ENCODE results near the gene NMNAT2. TPM values are rescaled to one million over a fixed set of nuclear protein-coding genes. Genes with fewer than 3 reads are reported as not detected.
A peak's percentile ranks its signal among the peaks of the same experiment; 100 is the strongest.

Gene NMNAT2
- total and polyA plus RNA-seq, 4 donors, result 0.10 to 1.1 (median 0.94) TPM

DNA sequence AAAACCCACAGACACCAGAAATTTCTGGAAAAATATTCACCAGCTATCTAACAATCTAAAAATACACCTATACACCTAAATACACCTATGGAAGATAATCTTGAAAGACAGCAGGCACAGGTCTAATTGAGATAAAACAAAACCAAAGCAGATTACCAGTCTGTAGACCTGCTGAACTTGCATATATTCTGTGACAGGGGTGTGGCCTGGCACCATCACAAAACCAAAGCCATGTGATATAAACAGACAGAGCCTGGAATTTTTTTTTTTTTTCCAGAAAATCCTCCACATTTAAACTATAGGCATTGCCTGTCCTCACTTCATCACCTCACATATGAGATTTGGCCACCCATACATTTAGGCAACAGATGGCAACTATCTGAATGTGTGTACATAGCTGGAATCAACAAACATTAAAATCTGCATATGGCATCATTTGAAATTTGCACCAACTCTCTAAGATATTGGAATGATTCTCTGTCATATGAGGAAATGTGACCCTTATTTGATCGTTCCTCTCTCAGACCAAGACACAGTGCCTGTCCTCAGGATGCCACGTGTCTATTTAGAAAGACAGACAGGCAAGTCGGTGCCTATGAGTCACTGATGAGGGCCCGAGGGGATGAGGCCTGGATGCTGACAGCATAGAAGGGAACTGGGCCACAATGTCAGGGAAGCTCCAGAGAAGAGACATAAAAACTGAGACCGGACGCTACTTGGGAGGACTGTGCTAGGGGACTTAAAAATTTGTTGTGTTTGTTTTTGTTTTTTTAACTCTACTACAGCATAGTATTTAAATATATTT is 32.6 kb downstream of the NMNAT2 start:
- no peaks in the 10 kb centered on the region for H3K36me3 ChIP-seq (ENCODE audit: control insufficient read depth in 4 of 4, insufficient read depth in 4 of 4, low read length in 4 of 4)
- peaks cover 0 to under 1% (median 0%) of the 10 kb centered on the region in 5 donors for H3K4me1 ChIP-seq (ENCODE audit: control insufficient read depth in 5 of 5, insufficient read depth in 5 of 5, low read length in 5 of 5)
- DNase-seq, result peak in 2 of 3 donors; percentile 22 to 23
- ATAC-seq (ENCODE audit: insufficient read depth, low FRiP score), result no peak
- TF ChIP-seq, protein P1, sequence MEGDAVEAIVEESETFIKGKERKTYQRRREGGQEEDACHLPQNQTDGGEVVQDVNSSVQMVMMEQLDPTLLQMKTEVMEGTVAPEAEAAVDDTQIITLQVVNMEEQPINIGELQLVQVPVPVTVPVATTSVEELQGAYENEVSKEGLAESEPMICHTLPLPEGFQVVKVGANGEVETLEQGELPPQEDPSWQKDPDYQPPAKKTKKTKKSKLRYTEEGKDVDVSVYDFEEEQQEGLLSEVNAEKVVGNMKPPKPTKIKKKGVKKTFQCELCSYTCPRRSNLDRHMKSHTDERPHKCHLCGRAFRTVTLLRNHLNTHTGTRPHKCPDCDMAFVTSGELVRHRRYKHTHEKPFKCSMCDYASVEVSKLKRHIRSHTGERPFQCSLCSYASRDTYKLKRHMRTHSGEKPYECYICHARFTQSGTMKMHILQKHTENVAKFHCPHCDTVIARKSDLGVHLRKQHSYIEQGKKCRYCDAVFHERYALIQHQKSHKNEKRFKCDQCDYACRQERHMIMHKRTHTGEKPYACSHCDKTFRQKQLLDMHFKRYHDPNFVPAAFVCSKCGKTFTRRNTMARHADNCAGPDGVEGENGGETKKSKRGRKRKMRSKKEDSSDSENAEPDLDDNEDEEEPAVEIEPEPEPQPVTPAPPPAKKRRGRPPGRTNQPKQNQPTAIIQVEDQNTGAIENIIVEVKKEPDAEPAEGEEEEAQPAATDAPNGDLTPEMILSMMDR (IDR thresholded peaks at IDR 0.05; ENCODE audit: control extremely low read depth, extremely low read depth), result no peak
- no peaks in the 10 kb centered on the region for H3K9me3 ChIP-seq (ENCODE audit: control insufficient read depth in 4 of 4, insufficient read depth in 3 of 4, low read length in 3 of 4)
- no peaks in the 10 kb centered on the region for H3K27me3 ChIP-seq (ENCODE audit: control insufficient read depth in 3 of 3, insufficient read depth in 3 of 3, low read length in 2 of 3)
- no peak overlapping the region for H3K4me3 ChIP-seq
- WGBS, 2 donors, result 86 to 89% methylated on average over 6 of the region's 6 CpGs
- no peak overlapping the region for H3K9ac ChIP-seq (ENCODE audit: insufficient read depth in 1 of 2, low read length in 2 of 2)
- no peak overlapping the region for H3K27ac ChIP-seq (ENCODE audit: low read depth in 1 of 2, low read length in 1 of 2)

DNA sequence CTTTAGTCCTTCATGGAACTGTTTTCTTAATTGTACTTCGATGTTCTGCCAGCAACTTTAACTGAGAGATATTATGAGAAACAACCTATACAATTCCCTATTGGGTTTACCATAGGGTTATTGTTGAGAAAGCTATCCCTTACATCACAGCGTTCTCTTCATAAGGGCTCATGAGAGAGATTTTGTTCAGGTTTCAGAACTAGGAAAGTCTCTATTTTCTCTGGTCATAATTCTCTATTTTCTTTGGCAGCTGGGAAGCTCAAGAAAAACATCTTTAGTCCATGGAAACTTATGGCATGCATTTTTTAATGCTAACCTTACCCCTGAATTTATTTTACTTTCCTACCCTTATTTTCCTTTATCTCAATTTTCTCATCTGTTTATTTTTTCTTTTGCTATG is 38.2 kb downstream of the NMNAT2 start:
- H3K4me1 ChIP-seq (ENCODE audit: control insufficient read depth in 5 of 5, insufficient read depth in 5 of 5, low read length in 5 of 5), result no peaks in the 10 kb centered on the region

DNA sequence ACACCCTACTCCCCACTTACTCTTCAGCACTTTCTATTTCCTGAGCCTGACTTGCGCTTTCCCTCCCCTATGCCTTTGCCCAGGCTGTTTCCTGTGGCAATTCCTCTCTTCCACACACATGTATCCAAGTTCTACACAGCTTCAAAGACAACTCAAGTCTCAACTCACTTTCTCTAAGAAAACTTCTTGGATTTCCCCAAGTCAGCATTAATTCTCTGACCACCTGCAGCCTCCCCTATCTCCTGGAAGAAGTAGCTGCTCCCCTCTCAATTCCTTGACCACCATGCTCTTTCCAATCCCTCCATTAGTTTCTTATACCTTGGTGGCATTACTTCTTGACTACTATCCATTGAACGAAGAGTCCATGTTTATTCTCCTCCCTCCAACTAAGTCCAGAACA is 42.8 kb downstream of the NMNAT2 start:
- no peak for DNase-seq
- TF ChIP-seq, protein P1 (IDR thresholded peaks at IDR 0.05; ENCODE audit: control extremely low read depth, extremely low read depth), result no peak
- WGBS, 2 donors, result 92 to 94% methylated on average over 2 of the region's 2 CpGs

More for the DNA sequence above, 38.2 kb downstream of the NMNAT2 start:
- TF ChIP-seq, protein P1 (IDR thresholded peaks at IDR 0.05; ENCODE audit: control extremely low read depth, extremely low read depth), result no peak
- H3K4me3 ChIP-seq, result no peak overlapping the region
- no peaks in the 10 kb centered on the region for H3K9me3 ChIP-seq (ENCODE audit: control insufficient read depth in 4 of 4, insufficient read depth in 3 of 4, low read length in 3 of 4)
- no peak overlapping the region for H3K27ac ChIP-seq (ENCODE audit: low read depth in 1 of 2, low read length in 1 of 2)
- H3K36me3 ChIP-seq (ENCODE audit: control insufficient read depth in 4 of 4, insufficient read depth in 4 of 4, low read length in 4 of 4), result no peaks in the 10 kb centered on the region
- H3K9ac ChIP-seq (ENCODE audit: insufficient read depth in 1 of 2, low read length in 2 of 2), result no peak overlapping the region
- ATAC-seq (ENCODE audit: insufficient read depth, low FRiP score), result no peak
- 96% methylated on average over 2 of the region's 2 CpGs for WGBS, 2 donors
- DNase-seq, result no peak
- H3K27me3 ChIP-seq (ENCODE audit: control insufficient read depth in 3 of 3, insufficient read depth in 3 of 3, low read length in 2 of 3), result no peaks in the 10 kb centered on the region

More for the DNA sequence above, 42.8 kb downstream of the NMNAT2 start:
- Histone ChIP-seq H3K4me1 (ENCODE audit: control insufficient read depth in 5 of 5, insufficient read depth in 5 of 5, low read length in 5 of 5) (peaks cover 0 to 4% (median 0%) of the 10 kb centered on the region in 5 donors), H3K9ac (ENCODE audit: insufficient read depth in 1 of 2, low read length in 2 of 2) (no peak overlapping the region), H3K4me3 (no peak overlapping the region), H3K36me3 (ENCODE audit: control insufficient read depth in 4 of 4, insufficient read depth in 4 of 4, low read length in 4 of 4) (no peaks in the 10 kb centered on the region), H3K9me3 (ENCODE audit: control insufficient read depth in 4 of 4, insufficient read depth in 3 of 4, low read length in 3 of 4) (no peaks in the 10 kb centered on the region), H3K27me3 (ENCODE audit: control insufficient read depth in 3 of 3, insufficient read depth in 3 of 3, low read length in 2 of 3) (no peaks in the 10 kb centered on the region), H3K27ac (ENCODE audit: low read depth in 1 of 2, low read length in 1 of 2) (no peak overlapping the region)
- no peak for ATAC-seq (ENCODE audit: insufficient read depth, low FRiP score)

All from lung (tissue), 12 donors.